ENCODE measurements around the gene SERPINA4.
"Not testable (repeated sequence)": the region's sequence is repeated elsewhere in the genome, so short reads cannot be mapped to it uniquely, and the experiment has no call there.

SERPINA4 gene

DNA sequence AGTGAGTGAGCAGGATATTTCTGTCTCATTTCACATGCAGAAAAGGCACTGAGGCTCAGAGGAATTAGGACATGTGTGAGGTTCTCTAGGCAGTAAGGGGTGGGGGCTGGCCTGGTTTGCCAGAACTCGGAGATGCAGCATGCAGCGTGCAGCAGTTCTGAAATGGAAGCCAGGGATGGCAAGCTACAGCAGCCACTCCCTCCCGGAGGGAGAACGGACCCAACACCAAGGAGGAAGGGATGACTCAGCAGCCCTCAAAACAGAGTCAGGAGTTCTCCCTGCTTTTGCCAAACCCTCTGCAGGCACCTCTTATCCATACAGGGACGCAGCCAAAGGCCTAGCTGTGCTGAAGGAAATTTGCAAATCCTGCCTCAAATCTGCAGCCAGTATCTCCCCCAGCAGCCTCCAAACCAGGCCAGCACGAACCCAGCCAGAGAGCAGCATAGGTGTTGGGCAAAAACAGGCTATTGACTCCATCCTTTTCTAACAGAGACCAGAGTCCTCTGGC lies 40.7 kb downstream of the SERPINA4 start:
- TF ChIP-seq, protein P1, sequence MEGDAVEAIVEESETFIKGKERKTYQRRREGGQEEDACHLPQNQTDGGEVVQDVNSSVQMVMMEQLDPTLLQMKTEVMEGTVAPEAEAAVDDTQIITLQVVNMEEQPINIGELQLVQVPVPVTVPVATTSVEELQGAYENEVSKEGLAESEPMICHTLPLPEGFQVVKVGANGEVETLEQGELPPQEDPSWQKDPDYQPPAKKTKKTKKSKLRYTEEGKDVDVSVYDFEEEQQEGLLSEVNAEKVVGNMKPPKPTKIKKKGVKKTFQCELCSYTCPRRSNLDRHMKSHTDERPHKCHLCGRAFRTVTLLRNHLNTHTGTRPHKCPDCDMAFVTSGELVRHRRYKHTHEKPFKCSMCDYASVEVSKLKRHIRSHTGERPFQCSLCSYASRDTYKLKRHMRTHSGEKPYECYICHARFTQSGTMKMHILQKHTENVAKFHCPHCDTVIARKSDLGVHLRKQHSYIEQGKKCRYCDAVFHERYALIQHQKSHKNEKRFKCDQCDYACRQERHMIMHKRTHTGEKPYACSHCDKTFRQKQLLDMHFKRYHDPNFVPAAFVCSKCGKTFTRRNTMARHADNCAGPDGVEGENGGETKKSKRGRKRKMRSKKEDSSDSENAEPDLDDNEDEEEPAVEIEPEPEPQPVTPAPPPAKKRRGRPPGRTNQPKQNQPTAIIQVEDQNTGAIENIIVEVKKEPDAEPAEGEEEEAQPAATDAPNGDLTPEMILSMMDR (IDR thresholded peaks at IDR 0.05; ENCODE audit: control insufficient read depth, extremely low read depth, insufficient read depth): no peak
- no peak for DNase-seq (ENCODE audit: low read depth)

DNA sequence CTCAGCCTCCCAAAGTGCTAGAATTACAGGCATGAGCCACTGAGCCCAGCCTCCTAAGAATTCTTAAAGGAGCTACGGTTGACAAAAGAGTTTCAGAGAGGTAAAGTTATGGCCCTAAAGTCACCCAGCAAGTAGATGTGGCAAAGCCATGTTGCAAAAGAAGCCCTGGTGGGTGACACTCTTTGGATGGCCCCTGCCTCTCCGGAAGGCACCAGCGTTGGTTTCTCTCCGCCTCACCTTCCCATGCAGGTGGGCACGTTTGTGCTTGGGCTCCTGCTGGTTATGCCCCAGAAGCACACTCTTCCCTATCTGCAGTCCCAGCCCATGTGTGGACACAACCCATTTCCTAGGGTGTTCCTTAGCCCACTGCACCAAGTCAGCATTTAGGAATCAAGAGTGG lies 41.5 kb downstream of the SERPINA4 start:
- no peak for DNase-seq (ENCODE audit: low read depth)
- no peak overlapping the region for H3K4me3 ChIP-seq (ENCODE audit: low read depth, low read length)
- TF ChIP-seq, protein P1 (IDR thresholded peaks at IDR 0.05; ENCODE audit: control insufficient read depth, extremely low read depth, insufficient read depth): no peak

More for the DNA sequence above, 40.7 kb downstream of the SERPINA4 start:
- no peak overlapping the region for H3K4me3 ChIP-seq (ENCODE audit: low read depth, low read length)

DNA sequence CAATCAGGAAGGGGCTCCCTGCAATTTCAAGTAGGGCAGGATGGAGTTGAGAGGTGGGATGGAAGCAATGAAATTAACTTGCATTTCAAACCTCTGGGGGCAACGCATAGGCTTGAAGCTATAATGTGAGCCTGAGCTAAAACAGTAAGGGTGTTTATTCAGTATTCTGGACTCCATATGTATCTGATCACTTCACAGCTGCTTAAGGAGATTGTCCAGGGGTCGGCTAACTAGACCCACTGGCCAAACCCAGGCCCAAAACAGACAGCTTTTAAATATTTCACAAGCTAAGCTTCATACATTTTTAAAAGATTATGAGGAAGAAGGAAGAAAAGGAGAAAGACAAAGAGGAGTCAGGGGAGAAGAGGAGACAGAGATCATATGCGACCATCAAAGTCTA lies 44.1 kb downstream of the SERPINA4 start:
- H3K4me3 ChIP-seq (ENCODE audit: low read depth, low read length): no peak overlapping the region
- DNase-seq (ENCODE audit: low read depth): no peak

DNA sequence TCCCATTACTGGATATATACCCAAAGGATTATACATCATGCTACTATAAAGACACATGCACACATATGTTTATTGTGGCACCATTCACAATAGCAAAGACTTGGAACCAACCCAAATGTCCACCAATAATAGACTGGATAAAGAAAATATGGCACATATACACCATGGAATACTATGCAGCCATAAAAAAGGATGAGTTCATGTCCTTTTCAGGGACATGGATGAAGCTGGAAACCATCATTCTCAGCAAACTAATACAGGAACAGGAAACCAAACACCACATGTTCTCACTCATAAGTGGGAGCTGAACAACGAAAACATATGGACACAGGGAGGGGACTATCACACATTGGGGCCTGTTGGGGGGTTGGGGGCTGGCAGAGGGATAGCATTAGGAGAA lies 47.7 kb downstream of the SERPINA4 start:
- not testable (repeated sequence) for H3K4me3 ChIP-seq (ENCODE audit: low read depth, low read length); DNase-seq (ENCODE audit: low read depth)

More for the DNA sequence above, 44.1 kb downstream of the SERPINA4 start:
- TF ChIP-seq, protein P1 (IDR thresholded peaks at IDR 0.05; ENCODE audit: control insufficient read depth, extremely low read depth, insufficient read depth): no peak

DNA sequence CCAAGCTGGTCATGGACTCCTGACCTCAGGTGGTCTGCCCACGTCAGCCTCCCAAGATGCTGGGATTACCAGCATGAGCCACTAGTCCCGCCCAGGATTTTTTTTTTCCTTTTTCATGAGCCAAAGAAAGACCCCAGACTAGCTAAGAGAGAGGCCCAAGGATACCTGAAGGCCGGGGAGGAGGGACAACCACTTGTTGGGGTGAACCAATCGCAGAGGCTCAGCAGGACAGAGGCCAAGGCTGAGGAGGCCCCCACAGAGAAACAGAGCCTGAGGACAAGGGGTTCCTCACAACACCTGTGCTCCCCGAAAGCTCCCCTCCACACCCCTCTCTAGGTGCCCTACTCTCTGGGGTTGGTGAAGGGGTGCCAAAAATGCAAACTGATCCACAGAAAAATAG lies 49.9 kb downstream of the SERPINA4 start:
- no peak overlapping the region for H3K4me3 ChIP-seq (ENCODE audit: low read depth, low read length)
- TF ChIP-seq, protein P1 (IDR thresholded peaks at IDR 0.05; ENCODE audit: control insufficient read depth, extremely low read depth, insufficient read depth): no peak
- DNase-seq (ENCODE audit: low read depth): no peak

DNA sequence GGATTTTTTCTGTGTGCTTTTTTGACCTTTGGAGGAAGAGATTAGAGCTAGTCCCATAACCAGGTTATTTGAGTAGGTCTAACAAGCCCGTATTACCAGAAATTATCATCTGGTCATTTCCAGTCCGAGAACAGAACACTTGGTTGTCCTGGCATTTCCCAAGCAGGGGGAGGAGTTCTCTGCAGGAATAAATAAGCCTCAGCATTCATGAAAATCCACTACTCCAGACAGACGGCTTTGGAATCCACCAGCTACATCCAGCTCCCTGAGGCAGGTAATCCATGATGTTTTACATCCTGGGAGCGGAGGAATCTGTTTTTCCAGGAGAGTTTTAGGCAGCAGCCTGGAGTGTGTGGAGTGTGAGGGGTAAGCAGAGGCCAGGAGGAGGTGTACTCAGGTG lies 50.9 kb downstream of the SERPINA4 start, which contains the start of gene SERPINA3:
Gene SERPINA3 (plus strand): TSS at position 218 of the 400 bp plus-strand sequence. CDS start 2,051 bp downstream, outside the sequence.
- no peak for DNase-seq (ENCODE audit: low read depth)
- TF ChIP-seq, protein P1 (IDR thresholded peaks at IDR 0.05; ENCODE audit: control insufficient read depth, extremely low read depth, insufficient read depth): no peak
- no peak within 1 kb of the TSS for H3K4me3 ChIP-seq (ENCODE audit: low read depth, low read length)

DNA sequence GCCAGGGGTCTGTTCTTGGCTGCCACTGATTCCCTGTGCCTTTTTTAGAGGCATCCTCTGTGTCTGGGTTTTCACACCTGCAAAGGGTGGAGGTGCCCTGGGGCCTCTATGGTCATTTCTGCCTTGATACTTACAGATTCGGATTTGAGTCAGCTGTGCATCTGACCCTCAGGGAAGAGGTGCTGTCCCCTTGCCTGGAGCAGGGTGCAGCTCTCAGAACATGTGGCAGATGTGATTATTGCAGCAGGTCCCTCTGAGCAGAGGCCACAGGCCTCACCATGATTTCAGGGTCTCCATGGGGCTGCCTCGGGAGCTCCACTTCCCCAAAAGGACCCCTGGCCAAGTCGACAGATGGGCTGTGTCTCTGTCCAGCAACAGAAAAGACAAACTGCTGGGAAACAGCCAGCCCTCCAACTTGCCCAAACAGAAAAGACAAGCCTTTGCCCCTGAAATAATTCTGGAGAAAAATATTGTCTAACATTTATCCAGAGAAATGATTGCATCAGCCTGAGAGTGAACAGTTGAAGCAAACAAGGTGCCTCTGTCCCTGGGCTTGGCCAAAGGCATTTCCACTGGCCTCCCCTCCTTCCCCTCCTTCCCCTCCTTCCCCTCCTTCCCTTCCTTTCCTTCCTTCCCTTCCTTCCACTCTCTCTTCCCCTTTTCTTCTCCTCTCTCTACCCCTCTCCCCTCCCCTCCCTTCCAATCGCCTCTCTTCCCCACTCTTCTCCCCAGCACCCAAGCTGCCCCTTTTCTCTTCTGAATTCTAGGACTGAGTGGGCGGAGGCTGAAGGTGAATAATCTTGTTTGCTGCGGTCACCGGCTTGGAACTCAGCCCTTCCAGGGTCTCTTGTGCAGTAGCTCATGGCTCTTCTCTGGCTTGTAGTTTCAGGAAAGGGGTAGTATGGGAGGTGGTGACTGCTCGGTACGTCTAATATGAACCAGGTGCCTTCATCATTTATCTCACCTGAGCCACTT lies 51.6 kb downstream of the SERPINA4 start:
- no peak for DNase-seq (ENCODE audit: low read depth)
- TF ChIP-seq, protein P1 (IDR thresholded peaks at IDR 0.05; ENCODE audit: control insufficient read depth, extremely low read depth, insufficient read depth): no peak
- no peak overlapping the region for H3K4me3 ChIP-seq (ENCODE audit: low read depth, low read length)
